A673 (cell line): ENCODE measurements around the gene ZER1. TPM values are rescaled to one million over a fixed set of nuclear protein-coding genes. Genes with fewer than 3 reads are reported as not detected.
"Not testable (repeated sequence)": the region's sequence is repeated elsewhere in the genome, so short reads cannot be mapped to it uniquely, and the experiment has no call there.

Experiments used
- BruUV-seq: library from RNA; stranded (reverse); fragments of 400-500 nt; replicated peaks from 2 replicates; lab custom pipeline; 2021; lab: Mats Ljungman, UMichigan
- CTCF ChIA-PET: fragments of 300-600 bp; sonication (Branson Sonifier 250); formaldehyde crosslinking; loops from one replicate; lab custom pipeline; 2022; ENCODE audit warnings: antibody characterized with exemption; lab: Charles Lee
- POLR2A ChIA-PET: fragments of 300-600 bp; sonication (Branson Sonifier 250); formaldehyde crosslinking; loops from one replicate; lab custom pipeline; 2022; ENCODE audit warnings: antibody characterized with exemption; ENCODE audit not compliant: low non-redundant PET; lab: Charles Lee
- DNase-seq: peaks from one replicate; pipeline ENCODE4 v3.0.0-alpha.2; 2015; ENCODE audit warnings: low spot score
- H3K27ac ChIP-seq: fragments of 200-600 bp; sonication (generic); 2 replicates; pipeline ENCODE4 v1.5.1; 2016; ENCODE audit warnings: mixed run types, low read depth, mild to moderate bottlenecking, mixed read lengths, antibody characterized with exemption, low read length; ENCODE audit not compliant: poor library complexity, severe bottlenecking
- H3K27me3 ChIP-seq: fragments of 200-600 bp; sonication (generic); replicated peaks from 2 replicates; pipeline ENCODE4 v1.6.1; 2017; ENCODE audit warnings: mixed run types, low read depth, mild to moderate bottlenecking, mixed read lengths, antibody characterized with exemption, low read length; ENCODE audit not compliant: insufficient read depth, poor library complexity
- H3K36me3 ChIP-seq: fragments of 200-600 bp; sonication (generic); 2 replicates; pipeline ENCODE4 v1.6.1; 2016; ENCODE audit warnings: mixed run types, mild to moderate bottlenecking, mixed read lengths, antibody characterized with exemption, low read length; ENCODE audit not compliant: insufficient read depth, poor library complexity, severe bottlenecking
- H3K4me1 ChIP-seq: fragments of 200-600 bp; sonication (generic); 2 replicates; pipeline ENCODE4 v1.6.1; 2017; ENCODE audit warnings: mixed run types, mild to moderate bottlenecking, mixed read lengths, antibody characterized with exemption, low read length; ENCODE audit not compliant: insufficient read depth, poor library complexity, severe bottlenecking
- H3K4me3 ChIP-seq: fragments of 200-600 bp; sonication (generic); 2 replicates; pipeline ENCODE4 v1.5.1; 2016; ENCODE audit warnings: low read depth, mixed run types, mild to moderate bottlenecking, mixed read lengths, low read length; ENCODE audit not compliant: poor library complexity, severe bottlenecking
- H3K9me3 ChIP-seq: fragments of 200-600 bp; sonication (generic); 2 replicates; pipeline ENCODE4 v1.6.1; 2016; ENCODE audit warnings: mixed run types, low read depth, mild to moderate bottlenecking, mixed read lengths, antibody characterized with exemption, low read length; ENCODE audit not compliant: poor library complexity, severe bottlenecking
- CTCF ChIP-seq: fragments of 300-800, 200-600 bp; sonication (generic); conservative IDR thresholded peaks from 2 replicates; pipeline ENCODE4 v1.5.1; 2017; ENCODE audit warnings: low read depth, mild to moderate bottlenecking, antibody characterized with exemption, low read length, moderate library complexity, mixed read lengths
- EZH2 ChIP-seq: fragments of 200-600 bp; sonication (generic); IDR thresholded peaks from 2 replicates; pipeline ENCODE4 v1.6.1; 2017; ENCODE audit warnings: borderline replicate concordance, low read depth, mild to moderate bottlenecking, mixed read lengths, antibody characterized with exemption, low read length; ENCODE audit not compliant: poor library complexity, severe bottlenecking
- intact Hi-C: fragments of 100-400 bp; cut with micrococcal nuclease; formaldehyde crosslinking; loops from one replicate; pipeline ENCODE4 v1.10.0; 2022; ENCODE audit not compliant: unreplicated experiment
- total RNA-seq: library from RNA; stranded (reverse); gene quantifications from 2 replicates; pipeline ENCODE4 v1.2.3, GENCODE V29; 2021

ZER1 gene
- total RNA-seq, 1 experiment from 2014 or later, result 12.9 TPM

GRCh38 chr9:128701227-128701854, 70.4 kb downstream of the ZER1 start:
- TF ChIP-seq CTCF (no peak), EZH2 (no peak)
- intact Hi-C loops, result loop anchor here (5.0 kb wide), 1 partner anchor 54 kb away; no protein-coding TSS in a partner anchor
- H3K4me3 ChIP-seq, result no peak overlapping the region
- H3K27me3 ChIP-seq, result no peaks in the 10 kb centered on the region
- peaks cover 10% of the 10 kb centered on the region for H3K36me3 ChIP-seq
- BruUV-seq, result no TSS peak
- no peaks in the 10 kb centered on the region for H3K9me3 ChIP-seq
- ChIA-PET CTCF (interaction anchor here (1.2 kb wide), 1 partner anchor 16 kb away, joined by 4 read pairs; no protein-coding TSS in a partner anchor), POLR2A (no interaction called here)
- H3K27ac ChIP-seq, result no peak overlapping the region
- H3K4me1 ChIP-seq, result peaks cover 5% of the 10 kb centered on the region
- DNase-seq, result no peak

GRCh38 chr9:128699096-128699795, 72.5 kb downstream of the ZER1 start:
- CTCF ChIA-PET, H3K27ac ChIP-seq, H3K9me3 ChIP-seq, DNase-seq, intact Hi-C loops, H3K27me3 ChIP-seq, H3K4me1 ChIP-seq, BruUV-seq, H3K4me3 ChIP-seq: not testable (repeated sequence)
- POLR2A ChIA-PET, result interaction anchor here (0.6 kb wide), 1 partner anchor 482 kb away, joined by 9 read pairs; no protein-coding TSS in a partner anchor
- peaks cover 24% of the 10 kb centered on the region for H3K36me3 ChIP-seq

DNA sequence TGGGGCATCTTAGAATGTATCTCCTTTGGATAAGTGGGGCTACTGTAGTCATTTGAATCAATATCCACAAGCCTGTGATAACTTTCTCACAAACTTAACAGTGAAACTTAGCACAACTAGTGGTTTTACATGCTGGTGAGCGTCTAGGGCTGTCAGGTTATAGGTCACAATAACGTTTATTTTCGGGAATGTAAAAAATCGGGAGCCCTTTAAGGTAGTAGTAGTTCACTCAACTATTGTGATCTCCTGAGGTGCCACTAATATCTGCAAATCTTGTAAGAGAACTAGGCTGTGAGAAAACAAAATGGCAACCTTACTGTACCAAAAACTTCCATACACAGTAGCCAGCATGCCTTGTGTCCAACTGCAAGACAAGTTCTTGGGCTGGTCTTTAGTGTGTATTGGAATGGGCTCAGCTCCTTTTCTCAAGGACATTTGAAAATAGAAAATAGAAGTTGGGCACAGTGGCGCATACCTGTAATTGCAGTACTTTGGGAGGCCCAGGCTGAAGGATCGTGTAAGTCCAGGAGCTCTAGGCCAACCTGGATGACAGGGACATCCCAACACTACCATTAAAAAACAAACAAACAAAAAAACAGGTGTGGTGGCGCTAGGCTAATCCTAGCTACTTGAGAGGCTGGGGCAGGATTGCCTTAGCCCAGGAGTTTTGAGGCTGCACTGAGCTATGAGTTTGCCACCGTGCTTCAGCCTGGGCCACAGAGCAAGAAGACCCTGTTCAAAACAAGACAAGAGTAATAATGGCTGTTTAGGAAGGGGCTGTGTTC, 74.6 kb downstream of the ZER1 start:
- Histone ChIP-seq H3K27ac (peak overlapping the region; percentile 46), H3K4me3 (no peak overlapping the region), H3K9me3 (no peaks in the 10 kb centered on the region), H3K36me3 (peaks cover 46% of the 10 kb centered on the region), H3K4me1 (no peaks in the 10 kb centered on the region), H3K27me3 (no peaks in the 10 kb centered on the region)
- BruUV-seq, result no TSS peak
- no peak for DNase-seq
- no peak for TF ChIP-seq EZH2
- no peak for TF ChIP-seq CTCF
- intact Hi-C loops, result no loop called here
- CTCF ChIA-PET, result no interaction called here
- POLR2A ChIA-PET, result interaction anchor here (0.5 to 0.6 kb wide), 2 partner anchors 7 to 11 kb away, joined by 3 to 7 read pairs; no protein-coding TSS in a partner anchor
